Endothelial cell of umbilical vein (primary cell): ENCODE results near the gene MBNL2. TPM values are rescaled to one million over a fixed set of nuclear protein-coding genes. Genes with fewer than 3 reads are reported as not detected.

Source experiments
- BruUV-seq: library from RNA; stranded (reverse); fragments of 400-500 nt; replicated peaks from 2 replicates; lab custom pipeline; 2021; lab: Mats Ljungman, UMichigan
- CTCF ChIA-PET: fragments of 300-600, 350-600 bp; sonication (Branson Sonifier 250); formaldehyde crosslinking; loops from one replicate; lab custom pipeline; 2021; ENCODE audit warnings: antibody characterized with exemption, inconsistent platforms; lab: Charles Lee
- POLR2A ChIA-PET: fragments of 300-600, 350-600 bp; sonication (Branson Sonifier 250); formaldehyde crosslinking; loops from one replicate; lab custom pipeline; 2021; ENCODE audit warnings: antibody characterized with exemption, inconsistent platforms; lab: Charles Lee
- DNase-seq: peaks from one replicate; pipeline ENCODE4 v3.0.0-alpha.2; 2011; ENCODE audit warnings: low read depth, low spot score
- FAIRE-seq: peaks from 2 replicates; lab custom pipeline; 2011; peaks lifted over from hg19 to GRCh38; lab: Jason Lieb, UNC
- H2AFZ ChIP-seq: 2 replicates; pipeline ENCODE4 v1.6.0; 2012; ENCODE audit warnings: low read depth, low read length, control low read depth, inconsistent platforms
- H3K27ac ChIP-seq: 2 replicates; pipeline ENCODE4 v1.5.1; 2011; ENCODE audit warnings: low read depth, mild to moderate bottlenecking, control low read depth, low read length, moderate library complexity; ENCODE audit not compliant: insufficient read depth
- H3K27me3 ChIP-seq, 2 experiments: 2 replicates each; pipeline versions ENCODE4 v1.6.0 to v1.6.1; 2011; ENCODE audit warnings: low read length in 2 of 2, mixed read lengths in 1 of 2; ENCODE audit not compliant: control insufficient read depth in 2 of 2, insufficient read depth in 2 of 2
- H3K36me3 ChIP-seq, 2 experiments: 2 replicates in 1 of 2; 3 replicates in 1 of 2; pipeline ENCODE4 v1.5.1; 2011; ENCODE audit warnings: low read length in 2 of 2, mild to moderate bottlenecking in 1 of 2, moderate library complexity in 1 of 2; ENCODE audit not compliant: control insufficient read depth in 2 of 2, insufficient read depth in 2 of 2; ENCODE audit errors: extremely low read depth in 1 of 2
- H3K4me1 ChIP-seq: 3 replicates; pipeline ENCODE4 v1.5.1; 2011; ENCODE audit warnings: mild to moderate bottlenecking, low read length; ENCODE audit not compliant: control insufficient read depth, insufficient read depth; ENCODE audit errors: extremely low read depth
- H3K4me2 ChIP-seq: 2 replicates; pipeline ENCODE4 v1.6.1; 2011; ENCODE audit warnings: low read length, control low read depth, mixed read lengths; ENCODE audit not compliant: insufficient read depth
- H3K4me3 ChIP-seq, 3 experiments: fragments of 200-600 bp in 1 of 3; sonication (generic), shearing (Covaris generic) in 1 of 3; replicated peaks in 1 of 3; 2 replicates each; pipeline ENCODE4 v1.5.1; 2011 to 2016; ENCODE audit warnings: control low read depth in 3 of 3, low read length in 3 of 3, mild to moderate bottlenecking in 2 of 3, inconsistent platforms in 1 of 3, low read depth in 1 of 3, moderate library complexity in 1 of 3; ENCODE audit not compliant: insufficient read depth in 1 of 3
- H3K79me2 ChIP-seq: 2 replicates; pipeline ENCODE4 v1.6.0; 2012; ENCODE audit warnings: low read length, inconsistent platforms; ENCODE audit not compliant: control insufficient read depth, insufficient read depth
- H3K9ac ChIP-seq: replicated peaks from 2 replicates; pipeline ENCODE3; 2011; ENCODE audit warnings: low read length, control low read depth; ENCODE audit not compliant: insufficient read depth; ENCODE audit errors: extremely low read depth
- H3K9me1 ChIP-seq: replicated peaks from 3 replicates; pipeline ENCODE4 v1.6.0; 2011; ENCODE audit warnings: mild to moderate bottlenecking, low read length; ENCODE audit not compliant: control insufficient read depth, insufficient read depth; ENCODE audit errors: extremely low read depth
- H3K9me3 ChIP-seq: replicated peaks from 2 replicates; pipeline ENCODE4 v1.5.1; 2012; ENCODE audit warnings: low read length, inconsistent platforms; ENCODE audit not compliant: control insufficient read depth, insufficient read depth
- H4K20me1 ChIP-seq: replicated peaks from 2 replicates; pipeline ENCODE3; 2011; ENCODE audit warnings: mild to moderate bottlenecking, low read length; ENCODE audit not compliant: control insufficient read depth, insufficient read depth; ENCODE audit errors: extremely low read depth
- EZH2 ChIP-seq: IDR thresholded peaks from 2 replicates; pipeline ENCODE4 v1.6.1; 2012; ENCODE audit warnings: borderline replicate concordance, low read depth, mild to moderate bottlenecking, moderate library complexity, low read length, inconsistent platforms; ENCODE audit not compliant: severe bottlenecking
- FOS ChIP-seq: IDR thresholded peaks from 2 replicates; pipeline ENCODE4 v1.6.1; 2011; ENCODE audit warnings: mild to moderate bottlenecking, low read length, moderate library complexity, borderline replicate concordance; ENCODE audit not compliant: insufficient read depth
- GATA2 ChIP-seq: IDR thresholded peaks from 2 replicates; pipeline ENCODE4 v1.7.0; 2011; ENCODE audit warnings: low read depth, mild to moderate bottlenecking, moderate library complexity, mixed read lengths, low read length; ENCODE audit not compliant: insufficient read length, insufficient read depth
- JUN ChIP-seq: IDR thresholded peaks from 2 replicates; pipeline ENCODE4 v1.6.1; 2011; ENCODE audit warnings: borderline replicate concordance, low read depth; ENCODE audit not compliant: insufficient read length, insufficient read depth
- MYC ChIP-seq: IDR thresholded peaks from one replicate; pipeline ENCODE4 v1.6.1; 2011; ENCODE audit warnings: mild to moderate bottlenecking, low read depth, low read length
- POLR2A ChIP-seq: IDR thresholded peaks from 2 replicates; pipeline ENCODE4 v1.6.1; 2012; ENCODE audit warnings: low read depth, mild to moderate bottlenecking, control low read depth, low read length
- POLR2AphosphoS5 ChIP-seq: IDR thresholded peaks from 2 replicates; pipeline ENCODE4 v1.6.1; 2012; ENCODE audit warnings: low read depth, mild to moderate bottlenecking, control low read depth, low read length, moderate library complexity; ENCODE audit not compliant: insufficient read depth
- dilution Hi-C: fragments of 300-500 bp; cut with MboI; formaldehyde crosslinking; loops from one replicate; pipeline ENCODE4 v1.15.0; 2019; ENCODE audit warnings: low sequenced_read_pairs; ENCODE audit not compliant: extremely low pct_ligation_motif_present
- intact Hi-C: fragments of 100-400 bp; cut with micrococcal nuclease; formaldehyde crosslinking; loops from one replicate; pipeline ENCODE4 v1.10.0; 2022
- polyA plus RNA-seq, 4 experiments: library from polyadenylated mRNA; depleted of rRNA in 3 of 4; stranded (reverse) in 3 of 4; unstranded in 1 of 4; fragments of >200 nt; gene quantifications; 2 replicates each; pipeline versions ENCODE4 v1.2.1 to v1.2.3, GENCODE V29; 2011 to 2012; ENCODE audit warnings: missing spikeins in 1 of 4
- total RNA-seq: library from RNA; stranded (reverse); gene quantifications from 2 replicates; pipeline ENCODE4 v1.2.3, GENCODE V29; 2021
- TF ChIP-seq, protein P1 (sequence below): IDR thresholded peaks from 2 replicates; pipeline ENCODE4 v1.6.1; 2011; ENCODE audit not compliant: insufficient read depth, insufficient read length
- TF ChIP-seq, protein P2 (sequence below), 2 donors: IDR thresholded peaks; 1 replicate in 1 of 2; 2 replicates in 1 of 2; pipeline ENCODE4 v1.5.1; 2011; ENCODE audit warnings: low read length in 2 of 2, mild to moderate bottlenecking in 2 of 2, moderate library complexity in 2 of 2, control low read depth in 1 of 2, inconsistent platforms in 1 of 2, low read depth in 1 of 2; ENCODE audit not compliant: insufficient read depth in 1 of 2; ENCODE audit errors: extremely low read depth in 1 of 2

Gene MBNL2
- total and polyA plus RNA-seq, 2 donors (not counting 3 experiments of a cell fraction or from before 2014, with no cell fraction given): 32.9 to 76.5 TPM

DNA sequence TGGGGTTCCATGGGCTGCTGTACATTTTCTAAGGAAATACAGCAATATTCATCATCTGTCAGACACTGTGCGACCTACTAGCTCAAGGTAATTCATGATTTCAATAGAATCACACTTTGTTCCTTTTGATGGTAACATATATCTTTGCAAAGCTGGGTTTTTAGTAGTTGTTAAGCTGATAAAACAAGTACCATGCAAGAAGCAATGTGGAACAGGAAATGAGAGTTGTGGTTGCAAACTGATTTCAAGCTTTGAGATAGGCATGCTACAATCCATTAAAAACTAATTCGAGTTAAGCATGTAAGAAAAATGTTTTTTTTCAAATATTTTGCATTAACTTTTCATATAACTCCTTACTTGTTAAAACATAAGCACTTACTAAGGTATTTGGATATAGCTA is 6.8 kb upstream of the MBNL2 start:
- no peak for FAIRE-seq
- H3K9me3 ChIP-seq: no peaks in the 10 kb centered on the region
- H3K79me2 ChIP-seq: no peaks in the 10 kb centered on the region
- POLR2A ChIA-PET: no interaction called here
- CTCF ChIA-PET: interaction anchor here (1.2 to 8.3 kb wide), 3 partner anchors 102 to 197 kb away, joined by 4 to 256 read pairs (median 4); no protein-coding TSS in a partner anchor
- no TSS peak for BruUV-seq
- no peak overlapping the region for H3K4me3 ChIP-seq
- H2AFZ ChIP-seq: no peak overlapping the region
- H3K4me1 ChIP-seq: no peaks in the 10 kb centered on the region
- H4K20me1 ChIP-seq: no peaks in the 10 kb centered on the region
- H3K4me2 ChIP-seq: no peak overlapping the region
- H3K27me3 ChIP-seq: no peaks in the 10 kb centered on the region
- intact Hi-C loops: no loop called here
- DNase-seq: no peak
- no peak overlapping the region for H3K27ac ChIP-seq
- no peaks in the 10 kb centered on the region for H3K9me1 ChIP-seq
- H3K9ac ChIP-seq: no peak overlapping the region
- no peak for TF ChIP-seq FOS
- H3K36me3 ChIP-seq: no peaks in the 10 kb centered on the region
- dilution Hi-C loops: loop anchor here (25.0 kb wide), 1 partner anchor 103 kb away; no protein-coding TSS in a partner anchor

DNA sequence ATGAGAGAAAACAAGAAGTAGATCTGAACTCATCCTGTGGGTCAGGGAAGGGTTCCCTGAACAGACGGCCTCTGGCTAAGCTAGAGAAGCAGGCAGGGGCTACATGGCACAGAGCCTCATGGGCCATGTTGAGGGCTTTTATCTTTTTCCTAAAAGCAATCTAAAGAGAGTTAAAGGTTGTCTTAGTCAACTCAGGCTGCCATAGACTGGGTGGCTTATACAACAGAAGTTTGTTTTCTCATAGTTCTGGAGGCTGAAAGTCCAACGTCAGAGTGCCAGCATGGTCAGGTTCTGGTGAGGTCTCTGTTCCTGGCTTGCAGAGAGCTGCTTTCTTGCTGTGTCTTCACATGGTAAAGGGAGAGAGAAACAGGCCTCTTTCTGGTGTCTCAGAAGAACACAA is 2.9 kb upstream of the MBNL2 start:
- no peak for DNase-seq
- TF ChIP-seq FOS (no peak), POLR2AphosphoS5 (no peak), GATA2 (no peak), JUN (no peak), POLR2A (no peak), EZH2 (no peak), MYC (no peak)
- TF ChIP-seq, protein P1, sequence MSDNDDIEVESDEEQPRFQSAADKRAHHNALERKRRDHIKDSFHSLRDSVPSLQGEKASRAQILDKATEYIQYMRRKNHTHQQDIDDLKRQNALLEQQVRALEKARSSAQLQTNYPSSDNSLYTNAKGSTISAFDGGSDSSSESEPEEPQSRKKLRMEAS: no peak
- TF ChIP-seq, protein P2, sequence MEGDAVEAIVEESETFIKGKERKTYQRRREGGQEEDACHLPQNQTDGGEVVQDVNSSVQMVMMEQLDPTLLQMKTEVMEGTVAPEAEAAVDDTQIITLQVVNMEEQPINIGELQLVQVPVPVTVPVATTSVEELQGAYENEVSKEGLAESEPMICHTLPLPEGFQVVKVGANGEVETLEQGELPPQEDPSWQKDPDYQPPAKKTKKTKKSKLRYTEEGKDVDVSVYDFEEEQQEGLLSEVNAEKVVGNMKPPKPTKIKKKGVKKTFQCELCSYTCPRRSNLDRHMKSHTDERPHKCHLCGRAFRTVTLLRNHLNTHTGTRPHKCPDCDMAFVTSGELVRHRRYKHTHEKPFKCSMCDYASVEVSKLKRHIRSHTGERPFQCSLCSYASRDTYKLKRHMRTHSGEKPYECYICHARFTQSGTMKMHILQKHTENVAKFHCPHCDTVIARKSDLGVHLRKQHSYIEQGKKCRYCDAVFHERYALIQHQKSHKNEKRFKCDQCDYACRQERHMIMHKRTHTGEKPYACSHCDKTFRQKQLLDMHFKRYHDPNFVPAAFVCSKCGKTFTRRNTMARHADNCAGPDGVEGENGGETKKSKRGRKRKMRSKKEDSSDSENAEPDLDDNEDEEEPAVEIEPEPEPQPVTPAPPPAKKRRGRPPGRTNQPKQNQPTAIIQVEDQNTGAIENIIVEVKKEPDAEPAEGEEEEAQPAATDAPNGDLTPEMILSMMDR (IDR thresholded peaks at IDR 0.05; ENCODE audit: extremely low read depth in 1 of 2, insufficient read depth in 1 of 2, low read depth in 1 of 2, low read length in 2 of 2): no peak
- no peak for FAIRE-seq
- H3K27me3 ChIP-seq: no peaks in the 10 kb centered on the region
- H3K36me3 ChIP-seq: no peaks in the 10 kb centered on the region
- H3K79me2 ChIP-seq: peaks cover 21% of the 10 kb centered on the region
- ChIA-PET POLR2A (no interaction called here), CTCF (interaction anchor here (1.1 to 3.0 kb wide), 3 partner anchors 8 to 109 kb away, joined by 3 to 16 read pairs (median 4); no protein-coding TSS in a partner anchor)
- BruUV-seq: no TSS peak
- H3K9me3 ChIP-seq: no peaks in the 10 kb centered on the region
- H3K4me2 ChIP-seq: no peak overlapping the region
- intact Hi-C loops: no loop called here
- no peak overlapping the region for H3K9ac ChIP-seq
- no peak overlapping the region for H3K4me3 ChIP-seq
- peaks cover 8% of the 10 kb centered on the region for H3K4me1 ChIP-seq
- H2AFZ ChIP-seq: no peak overlapping the region
- no peaks in the 10 kb centered on the region for H3K9me1 ChIP-seq
- no peak overlapping the region for H3K27ac ChIP-seq
- dilution Hi-C loops: loop anchor here (25.0 kb wide), 1 partner anchor 107 kb away; no protein-coding TSS in a partner anchor
- H4K20me1 ChIP-seq: no peaks in the 10 kb centered on the region
